Uterus (tissue), 4 donors: ENCODE measurements around the gene SPATA20. TPM values are rescaled to one million over a fixed set of nuclear protein-coding genes. Genes with fewer than 3 reads are reported as not detected.

Experiments
- DNase-seq, 2 donors: peaks; one replicate each; pipeline ENCODE4 v3.0.0-alpha.2; 2019 to 2020
- H3K27ac ChIP-seq, 2 donors: fragments of 200-600 bp; sonication (generic); 1 replicate in 1 of 2; 2 replicates in 1 of 2; pipeline ENCODE4 v1.5.1; 2016 to 2018
- H3K27me3 ChIP-seq, 2 donors: fragments of 200-600 bp; sonication (generic); one replicate each; pipeline ENCODE4 v1.5.1; 2018 to 2019; ENCODE audit warnings: control low read depth in 1 of 2
- H3K36me3 ChIP-seq, 2 donors: fragments of 200-600 bp; sonication (generic); one replicate each; pipeline ENCODE4 v1.5.1; 2019; ENCODE audit warnings: control low read depth in 1 of 2
- H3K4me1 ChIP-seq, 2 donors: fragments of 200-600 bp; sonication (generic); one replicate each; pipeline ENCODE4 v1.5.1; 2018 to 2019; ENCODE audit warnings: control low read depth in 1 of 2
- H3K4me3 ChIP-seq, 2 donors: fragments of 200-600 bp; sonication (generic); 1 replicate in 1 of 2; 2 replicates in 1 of 2; pipeline ENCODE4 v1.5.1; 2018 to 2019; ENCODE audit warnings: mild to moderate bottlenecking in 1 of 2
- H3K9me3 ChIP-seq, 2 donors: fragments of 200-600 bp; sonication (generic); one replicate each; pipeline ENCODE4 v1.5.1; 2019; ENCODE audit warnings: control low read depth in 1 of 2
- POLR2A ChIP-seq, 2 donors: fragments of 450-650 bp; IDR thresholded peaks; one replicate each; pipeline ENCODE4 v1.6.1; 2016; ENCODE audit warnings: antibody characterized with exemption in 2 of 2, mild to moderate bottlenecking in 1 of 2, moderate library complexity in 1 of 2
- intact Hi-C: fragments of 100-400 bp; cut with DNase I; formaldehyde crosslinking; loops from one replicate; pipeline ENCODE4 v1.15.1; 2023; ENCODE audit warnings: low total_unique reads
- total RNA-seq, 4 donors: library from RNA; depleted of rRNA in 3 of 4; stranded (reverse); fragments of >200 nt in 3 of 4; gene quantifications; one replicate each; pipeline versions ENCODE4 v1.1.0 to v1.2.4, GENCODE V29; 2014 to 2023
- TF ChIP-seq, protein P1 (sequence below), 4 experiments: fragments of 200-600 bp in 2 of 4; fragments of 450-650 bp in 2 of 4; sonication (generic) in 2 of 4; IDR thresholded peaks; one replicate each; pipeline ENCODE4 v1.5.1; 2016 to 2019; ENCODE audit warnings: antibody characterized with exemption in 4 of 4, mild to moderate bottlenecking in 2 of 4, moderate library complexity in 1 of 4
- donor health status: DM: yes; HTN: yes; CAD: no.

Gene SPATA20
- total RNA-seq, 4 donors from 2014 or later: 39.7 to 57.2 (median 46.2) TPM

- H3K4me3 ChIP-seq: no peak overlapping the region
- intact Hi-C loops: loop anchor here (10.0 kb wide), 1 partner anchor 144 kb away; no protein-coding TSS in a partner anchor
- no peaks in the 10 kb centered on the region for H3K9me3 ChIP-seq
- no peaks in the 10 kb centered on the region for H3K27me3 ChIP-seq
- H3K27ac ChIP-seq: no peak overlapping the region
- no peaks in the 10 kb centered on the region for H3K36me3 ChIP-seq
- TF ChIP-seq POLR2A (IDR thresholded peaks at IDR 0.05): no peak
- TF ChIP-seq, protein P1, sequence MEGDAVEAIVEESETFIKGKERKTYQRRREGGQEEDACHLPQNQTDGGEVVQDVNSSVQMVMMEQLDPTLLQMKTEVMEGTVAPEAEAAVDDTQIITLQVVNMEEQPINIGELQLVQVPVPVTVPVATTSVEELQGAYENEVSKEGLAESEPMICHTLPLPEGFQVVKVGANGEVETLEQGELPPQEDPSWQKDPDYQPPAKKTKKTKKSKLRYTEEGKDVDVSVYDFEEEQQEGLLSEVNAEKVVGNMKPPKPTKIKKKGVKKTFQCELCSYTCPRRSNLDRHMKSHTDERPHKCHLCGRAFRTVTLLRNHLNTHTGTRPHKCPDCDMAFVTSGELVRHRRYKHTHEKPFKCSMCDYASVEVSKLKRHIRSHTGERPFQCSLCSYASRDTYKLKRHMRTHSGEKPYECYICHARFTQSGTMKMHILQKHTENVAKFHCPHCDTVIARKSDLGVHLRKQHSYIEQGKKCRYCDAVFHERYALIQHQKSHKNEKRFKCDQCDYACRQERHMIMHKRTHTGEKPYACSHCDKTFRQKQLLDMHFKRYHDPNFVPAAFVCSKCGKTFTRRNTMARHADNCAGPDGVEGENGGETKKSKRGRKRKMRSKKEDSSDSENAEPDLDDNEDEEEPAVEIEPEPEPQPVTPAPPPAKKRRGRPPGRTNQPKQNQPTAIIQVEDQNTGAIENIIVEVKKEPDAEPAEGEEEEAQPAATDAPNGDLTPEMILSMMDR (IDR thresholded peaks at IDR 0.05): no peak
- peaks cover 4 to 11% of the 10 kb centered on the region in 2 donors for H3K4me1 ChIP-seq
- DNase-seq: no peak
Measured at GRCh38 chr17:50540560-50541401, 6.2 kb upstream of the SPATA20 start.

DNA sequence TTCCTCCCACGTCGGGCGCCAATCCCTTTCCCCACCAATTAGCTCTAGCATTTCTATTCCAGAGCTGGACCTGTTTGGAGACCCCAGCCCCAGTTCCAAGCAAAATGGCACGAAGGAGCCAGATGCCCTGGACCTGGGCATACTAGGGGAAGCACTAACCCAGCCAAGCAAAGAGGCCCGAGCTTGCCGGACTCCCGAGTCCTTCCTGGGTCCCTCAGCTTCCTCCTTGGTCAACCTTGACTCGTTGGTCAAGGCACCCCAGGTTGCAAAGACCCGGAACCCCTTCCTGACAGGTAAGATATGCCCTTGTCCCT lies 5.6 kb upstream of the SPATA20 start:
- no peaks in the 10 kb centered on the region for H3K27me3 ChIP-seq
- no peak for DNase-seq
- peak overlapping the region; percentile 67 to 70 for H3K27ac ChIP-seq
- no peaks in the 10 kb centered on the region for H3K9me3 ChIP-seq
- intact Hi-C loops: loop anchor here (10.0 kb wide), 1 partner anchor 143 kb away; no protein-coding TSS in a partner anchor
- H3K36me3 ChIP-seq: no peaks in the 10 kb centered on the region
- H3K4me1 ChIP-seq: peaks cover 4 to 11% of the 10 kb centered on the region in 2 donors
- no peak for TF ChIP-seq POLR2A (IDR thresholded peaks at IDR 0.05)
- TF ChIP-seq, protein P1 (IDR thresholded peaks at IDR 0.05): no peak
- peak overlapping the region; percentile 28 to 47 for H3K4me3 ChIP-seq

GRCh38 chr17:50541716-50542688 lies 5.0 kb upstream of the SPATA20 start:
- TF ChIP-seq, protein P1 (IDR thresholded peaks at IDR 0.05): peak in 3 of 4 experiments; percentile 28 to 49 (median 36)
- TF ChIP-seq POLR2A (IDR thresholded peaks at IDR 0.05): peak; percentile 29 to 74
- intact Hi-C loops: loop anchor here (10.0 kb wide), 1 partner anchor 143 kb away; no protein-coding TSS in a partner anchor
- Histone ChIP-seq H3K36me3 (no peaks in the 10 kb centered on the region), H3K4me3 (peak overlapping the region; percentile 28 to 47), H3K27ac (peak overlapping the region; percentile 67 to 70), H3K4me1 (peaks cover 4 to 11% of the 10 kb centered on the region in 2 donors), H3K27me3 (no peaks in the 10 kb centered on the region), H3K9me3 (no peaks in the 10 kb centered on the region)
- peak; percentile 79 to 89 for DNase-seq

GRCh38 chr17:50542795-50543774 lies 3.9 kb upstream of the SPATA20 start:
- TF ChIP-seq POLR2A (IDR thresholded peaks at IDR 0.05): no peak
- TF ChIP-seq, protein P1 (IDR thresholded peaks at IDR 0.05): no peak
- intact Hi-C loops: loop anchor here (10.0 kb wide), 1 partner anchor 142 kb away; no protein-coding TSS in a partner anchor
- Histone ChIP-seq H3K9me3 (no peaks in the 10 kb centered on the region), H3K27ac (no peak overlapping the region), H3K4me1 (peaks cover 4 to 11% of the 10 kb centered on the region in 2 donors), H3K36me3 (no peaks in the 10 kb centered on the region), H3K27me3 (no peaks in the 10 kb centered on the region), H3K4me3 (peak overlapping the region in 1 of 2 donors; percentile 47)
- DNase-seq: no peak
